ENCODE measurements around the gene SS18L1.

DNA sequence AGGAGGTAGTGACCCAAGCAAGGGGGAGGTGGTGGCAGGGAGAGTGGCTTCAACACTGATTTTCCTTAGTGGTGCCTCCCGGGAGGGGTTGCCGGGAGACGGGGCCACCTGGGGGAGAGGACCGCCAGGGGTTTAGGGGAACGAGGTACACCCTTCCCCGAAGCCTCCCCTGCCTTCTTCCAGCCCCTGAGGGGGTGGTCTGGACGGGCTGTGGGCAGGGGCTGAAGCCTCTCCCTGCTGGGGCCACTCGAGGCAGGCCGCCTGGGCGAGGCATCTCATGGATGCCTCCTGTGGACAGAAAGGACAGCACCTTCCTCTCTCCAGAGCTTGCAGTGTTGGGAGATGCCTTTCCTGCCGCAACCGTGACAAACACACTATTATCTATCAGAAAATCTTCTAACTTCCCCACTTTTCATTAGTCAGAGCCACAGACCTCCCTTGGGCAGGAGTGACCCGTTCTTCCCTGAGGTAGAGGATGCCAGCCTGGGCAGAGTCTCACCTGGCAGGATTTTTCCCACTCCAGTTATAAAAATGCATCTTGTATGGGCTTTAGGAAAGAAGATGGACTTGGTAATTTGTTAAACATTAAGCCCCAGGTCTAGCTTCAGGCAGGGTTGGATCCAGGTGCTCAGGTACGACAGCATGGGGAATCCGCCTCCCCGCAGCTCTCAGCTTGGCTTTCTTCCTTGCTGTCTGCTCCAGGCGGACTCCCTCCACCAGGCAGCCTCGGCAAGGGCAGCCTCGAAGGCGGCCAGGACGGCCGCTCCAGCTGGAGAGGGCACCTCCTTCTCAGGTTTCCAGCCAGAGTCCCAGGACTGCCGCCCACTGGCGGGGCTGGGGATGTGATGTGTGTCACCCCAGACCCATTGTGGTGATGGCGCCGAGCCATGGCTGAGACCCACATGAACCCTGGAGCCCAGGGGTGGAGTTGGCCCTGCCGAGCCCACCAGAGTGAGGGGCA lies 65.5 kb downstream of the SS18L1 start:
- TF ChIP-seq POLR2A (IDR thresholded peaks at IDR 0.05; ENCODE audit: low read depth, low read length) (no peak), POLR2AphosphoS5 (IDR thresholded peaks at IDR 0.05; ENCODE audit: low read depth, low read length) (no peak), TAF1 (IDR thresholded peaks at IDR 0.05; ENCODE audit: low read depth, low read length) (no peak)
